GM19438 (cell line): ENCODE measurements around the gene EIF4G1.

Source experiments
- ATAC-seq: cut with Tn5 transposase; IDR thresholded peaks from one replicate; pipeline ENCODE4 v1.9.1; 2021; ENCODE audit warnings: low read depth; ENCODE audit not compliant: unreplicated experiment

The EIF4G1 gene

GRCh38 chr3:184348057-184348382, 33.6 kb downstream of the EIF4G1 start:
- ATAC-seq, result no peak

DNA sequence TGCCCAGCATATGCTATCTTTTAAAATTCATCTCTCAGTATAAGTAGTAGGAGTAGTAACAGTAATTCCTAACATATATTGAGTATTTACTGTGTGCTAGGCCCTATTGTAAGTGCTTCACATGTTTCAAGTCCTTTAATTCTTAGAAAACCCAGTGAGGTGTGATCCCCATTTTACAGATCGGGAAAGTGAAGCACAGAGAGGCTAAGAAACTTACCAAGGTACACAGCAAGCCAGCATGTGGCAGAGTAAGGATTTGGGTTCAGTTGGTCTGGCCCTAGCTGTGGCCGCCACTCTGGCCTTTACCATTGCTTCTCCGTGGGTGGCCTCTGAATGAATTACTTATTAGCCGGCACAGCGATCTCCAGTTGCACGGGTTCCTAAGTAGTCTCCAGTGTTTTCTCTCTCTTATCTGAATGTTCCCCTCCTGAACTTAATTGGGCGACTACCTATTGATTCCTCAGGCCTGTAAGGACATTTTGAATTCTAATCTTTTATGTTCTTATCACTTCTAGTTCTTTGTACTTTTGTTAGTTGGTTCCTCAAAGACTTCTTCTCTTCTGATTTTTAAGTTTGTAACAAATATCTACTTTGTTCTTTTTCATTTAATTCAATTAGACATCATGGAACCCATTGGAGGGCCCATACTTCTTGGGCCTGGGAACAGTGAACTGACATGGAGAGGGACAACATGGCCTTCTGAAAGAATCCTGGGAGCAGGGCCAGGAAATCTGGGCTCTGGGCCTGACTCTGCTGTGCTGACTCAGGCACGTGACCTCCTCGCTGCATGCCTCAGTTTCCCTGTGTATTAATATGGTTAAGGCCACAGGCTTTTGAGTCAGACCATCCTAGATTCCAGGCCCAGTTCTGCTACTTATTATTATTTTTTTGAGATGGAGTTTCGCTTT, 35.4 kb downstream of the EIF4G1 start:
- ATAC-seq, result no peak

- ATAC-seq, result no peak
These were observed 36.2 kb downstream of the EIF4G1 start for GRCh38 chr3:184350618-184351017.

DNA sequence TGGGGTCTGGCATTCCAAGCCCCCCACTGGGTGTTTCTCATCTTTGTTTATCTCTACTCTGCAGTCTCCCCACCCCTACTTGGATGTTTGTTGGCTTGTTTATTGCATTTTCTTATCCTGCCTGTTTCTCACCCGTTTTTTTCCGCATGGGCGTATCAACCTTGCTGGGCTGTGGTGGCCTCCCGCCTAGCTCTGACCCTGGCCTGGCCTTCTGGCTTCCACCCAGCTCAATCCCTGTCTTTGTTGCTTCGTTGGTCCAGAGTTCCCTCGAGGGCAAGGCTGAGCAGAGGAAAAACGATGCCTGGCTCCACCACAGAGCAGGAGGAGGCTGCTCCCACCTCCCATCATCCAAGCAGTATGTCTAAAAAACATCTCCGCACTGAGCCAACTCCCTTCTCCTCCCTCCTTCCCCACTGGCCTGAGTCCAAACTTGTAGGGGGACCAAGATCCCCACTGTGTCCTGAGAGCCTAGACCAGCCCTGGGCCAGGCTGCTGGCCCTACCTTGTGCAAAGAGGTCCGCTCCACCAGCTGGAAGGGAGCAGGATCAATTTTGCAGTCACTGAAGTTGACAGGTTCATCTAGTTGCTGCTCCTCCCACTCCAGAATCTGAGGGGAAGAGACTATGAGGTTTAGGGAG, 37.2 kb downstream of the EIF4G1 start:
- ATAC-seq, result no peak

DNA sequence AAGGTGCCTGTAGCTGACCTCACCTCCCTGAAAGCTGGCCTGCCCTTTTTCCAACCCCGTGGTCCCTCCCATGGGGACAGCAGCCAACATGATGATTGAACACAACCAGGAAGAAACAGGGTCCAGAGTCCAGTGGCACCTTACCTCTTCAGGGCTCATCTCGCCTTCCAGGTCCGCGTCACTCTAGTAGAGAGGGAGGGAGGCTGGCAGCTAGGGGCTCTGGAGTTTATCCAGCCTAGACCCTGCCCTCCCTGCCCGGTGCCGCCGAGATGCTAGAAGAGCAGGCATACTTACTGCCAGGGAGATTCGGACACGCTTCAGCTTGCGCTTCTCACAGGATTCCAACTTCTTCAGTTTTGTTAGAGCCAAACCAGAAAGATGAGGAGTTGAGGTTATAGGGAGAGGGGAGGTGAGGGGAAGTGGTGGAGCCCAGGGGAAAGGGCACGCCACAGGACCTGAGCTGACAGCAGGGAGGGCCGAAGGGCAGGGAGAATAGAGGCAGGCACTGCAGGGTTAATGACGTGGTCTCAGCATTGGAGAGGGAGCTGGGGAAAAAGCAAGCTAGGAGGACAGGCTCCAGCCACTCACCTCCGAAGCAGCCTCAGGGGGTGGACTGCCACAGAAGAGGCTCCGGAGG, 37.9 kb downstream of the EIF4G1 start:
- no peak for ATAC-seq

GRCh38 chr3:184352897-184353545, 38.6 kb downstream of the EIF4G1 start:
- no peak for ATAC-seq

GRCh38 chr3:184353546-184353941, 39.1 kb downstream of the EIF4G1 start:
- no peak for ATAC-seq

- ATAC-seq, result peak; percentile 69
These were observed 39.8 kb downstream of the EIF4G1 start for GRCh38 chr3:184354121-184354728.

- ATAC-seq, result no peak
These were observed 40.3 kb downstream of the EIF4G1 start for GRCh38 chr3:184354754-184355153.

GRCh38 chr3:184355261-184356040, 41.0 kb downstream of the EIF4G1 start:
- no peak for ATAC-seq

- no peak for ATAC-seq
These were observed 43.1 kb downstream of the EIF4G1 start for GRCh38 chr3:184357248-184358123.

GRCh38 chr3:184358124-184358767, 43.8 kb downstream of the EIF4G1 start:
- ATAC-seq, result no peak

- ATAC-seq, result no peak
These were observed 44.5 kb downstream of the EIF4G1 start for GRCh38 chr3:184358921-184359350.

DNA sequence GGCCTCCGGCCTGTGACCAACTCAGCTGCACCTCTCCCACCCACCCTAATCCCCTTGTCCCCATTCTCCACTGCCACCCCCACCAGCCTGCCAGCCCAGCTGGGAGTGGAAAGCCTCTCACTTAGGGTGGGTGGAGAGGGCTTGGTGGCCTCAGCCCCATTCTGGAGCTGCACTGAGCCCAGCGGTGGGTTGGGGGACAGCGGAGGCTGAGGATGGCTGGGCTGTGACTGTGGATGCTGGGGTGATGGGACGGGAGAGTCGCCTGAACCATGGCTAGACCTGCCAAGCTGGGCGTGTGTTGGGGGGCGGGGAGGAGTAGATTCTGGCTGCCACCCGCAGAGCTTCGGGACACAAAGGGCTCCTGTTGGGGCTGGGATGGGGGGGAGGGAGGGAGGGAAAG, 45.2 kb downstream of the EIF4G1 start:
- ATAC-seq, result no peak

GRCh38 chr3:184360070-184360928, 45.9 kb downstream of the EIF4G1 start:
- no peak for ATAC-seq

- peak; percentile 4 for ATAC-seq
These were observed 46.6 kb downstream of the EIF4G1 start for GRCh38 chr3:184360929-184361531.

DNA sequence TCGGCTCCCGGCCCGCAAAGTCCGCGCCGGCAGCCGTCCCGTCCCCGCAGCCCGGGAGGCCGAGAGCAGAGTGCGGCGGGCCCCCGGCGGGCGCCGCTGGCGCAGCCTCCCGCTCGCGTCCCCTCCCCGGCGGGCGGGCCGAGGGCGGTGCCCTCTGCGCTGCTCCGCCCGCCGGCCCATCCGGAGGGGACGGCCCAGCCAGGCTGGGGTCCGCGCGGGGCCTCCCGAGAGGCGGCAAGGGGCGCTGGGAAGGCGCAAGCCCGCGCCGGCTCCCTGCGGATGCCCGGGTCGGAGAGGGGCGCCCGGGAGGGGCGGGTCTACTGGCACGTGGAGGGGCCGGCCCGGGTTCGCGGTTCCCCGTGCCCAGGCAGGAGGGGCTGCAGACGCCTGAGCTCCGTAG, 47.1 kb downstream of the EIF4G1 start, which contains the start of the genes CLCN2 and POLR2H:
CLCN2 (minus strand) TSS at position 74 of the 400 bp plus-strand sequence. CDS start 126 bp downstream, outside the sequence.
POLR2H (plus strand) TSS at position 179 of the 400 bp plus-strand sequence. CDS start 1,783 bp downstream, outside the sequence.
- ATAC-seq, result peak; percentile 39
